ENCODE measurements around the gene RAB20. TPM values are rescaled to one million over a fixed set of nuclear protein-coding genes. Genes with fewer than 3 reads are reported as not detected.

RAB20 gene
- total RNA-seq, 4 donors from 2014 or later = 0.77 to 12.4 (median 9.1) TPM

DNA sequence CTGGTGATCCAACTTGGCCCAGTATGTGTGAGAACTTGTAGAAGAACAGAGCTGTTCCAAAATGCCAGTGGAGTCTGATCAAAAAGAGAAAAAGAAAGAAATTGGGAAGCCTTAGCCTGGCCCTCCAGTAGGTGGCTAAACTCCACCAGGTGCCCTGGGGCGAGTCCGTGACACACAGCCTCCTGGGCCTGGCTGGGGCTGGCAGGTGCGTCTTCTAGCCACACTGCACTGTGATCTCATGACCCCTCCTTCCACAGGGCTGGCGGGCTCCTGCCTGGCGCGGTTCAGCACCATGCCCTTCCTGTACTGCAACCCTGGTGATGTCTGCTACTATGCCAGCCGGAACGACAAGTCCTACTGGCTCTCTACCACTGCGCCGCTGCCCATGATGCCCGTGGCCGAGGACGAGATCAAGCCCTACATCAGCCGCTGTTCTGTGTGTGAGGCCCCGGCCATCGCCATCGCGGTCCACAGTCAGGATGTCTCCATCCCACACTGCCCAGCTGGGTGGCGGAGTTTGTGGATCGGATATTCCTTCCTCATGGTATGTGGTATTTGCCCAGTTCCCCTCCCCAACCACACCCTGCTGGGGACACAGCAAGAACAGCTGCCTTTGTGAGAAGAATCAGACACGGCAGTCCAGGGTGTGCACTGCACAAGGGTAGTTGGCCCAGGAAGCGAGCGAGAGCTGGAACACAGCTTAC, 53.7 kb downstream of the RAB20 start:
- TF ChIP-seq, protein P1, sequence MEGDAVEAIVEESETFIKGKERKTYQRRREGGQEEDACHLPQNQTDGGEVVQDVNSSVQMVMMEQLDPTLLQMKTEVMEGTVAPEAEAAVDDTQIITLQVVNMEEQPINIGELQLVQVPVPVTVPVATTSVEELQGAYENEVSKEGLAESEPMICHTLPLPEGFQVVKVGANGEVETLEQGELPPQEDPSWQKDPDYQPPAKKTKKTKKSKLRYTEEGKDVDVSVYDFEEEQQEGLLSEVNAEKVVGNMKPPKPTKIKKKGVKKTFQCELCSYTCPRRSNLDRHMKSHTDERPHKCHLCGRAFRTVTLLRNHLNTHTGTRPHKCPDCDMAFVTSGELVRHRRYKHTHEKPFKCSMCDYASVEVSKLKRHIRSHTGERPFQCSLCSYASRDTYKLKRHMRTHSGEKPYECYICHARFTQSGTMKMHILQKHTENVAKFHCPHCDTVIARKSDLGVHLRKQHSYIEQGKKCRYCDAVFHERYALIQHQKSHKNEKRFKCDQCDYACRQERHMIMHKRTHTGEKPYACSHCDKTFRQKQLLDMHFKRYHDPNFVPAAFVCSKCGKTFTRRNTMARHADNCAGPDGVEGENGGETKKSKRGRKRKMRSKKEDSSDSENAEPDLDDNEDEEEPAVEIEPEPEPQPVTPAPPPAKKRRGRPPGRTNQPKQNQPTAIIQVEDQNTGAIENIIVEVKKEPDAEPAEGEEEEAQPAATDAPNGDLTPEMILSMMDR (IDR thresholded peaks at IDR 0.05) = no peak
- TF ChIP-seq POLR2A (IDR thresholded peaks at IDR 0.05) = no peak
- Histone ChIP-seq H3K9me3 (no peaks in the 10 kb centered on the region), H3K27ac (no peak overlapping the region), H3K36me3 (no peaks in the 10 kb centered on the region), H3K4me1 (peaks cover 0 to 6% of the 10 kb centered on the region in 2 donors), H3K4me3 (no peak overlapping the region), H3K27me3 (no peaks in the 10 kb centered on the region)
- no peak for DNase-seq
- intact Hi-C loops (cut with DNase I; ENCODE audit: low total_unique reads) = no loop called here

DNA sequence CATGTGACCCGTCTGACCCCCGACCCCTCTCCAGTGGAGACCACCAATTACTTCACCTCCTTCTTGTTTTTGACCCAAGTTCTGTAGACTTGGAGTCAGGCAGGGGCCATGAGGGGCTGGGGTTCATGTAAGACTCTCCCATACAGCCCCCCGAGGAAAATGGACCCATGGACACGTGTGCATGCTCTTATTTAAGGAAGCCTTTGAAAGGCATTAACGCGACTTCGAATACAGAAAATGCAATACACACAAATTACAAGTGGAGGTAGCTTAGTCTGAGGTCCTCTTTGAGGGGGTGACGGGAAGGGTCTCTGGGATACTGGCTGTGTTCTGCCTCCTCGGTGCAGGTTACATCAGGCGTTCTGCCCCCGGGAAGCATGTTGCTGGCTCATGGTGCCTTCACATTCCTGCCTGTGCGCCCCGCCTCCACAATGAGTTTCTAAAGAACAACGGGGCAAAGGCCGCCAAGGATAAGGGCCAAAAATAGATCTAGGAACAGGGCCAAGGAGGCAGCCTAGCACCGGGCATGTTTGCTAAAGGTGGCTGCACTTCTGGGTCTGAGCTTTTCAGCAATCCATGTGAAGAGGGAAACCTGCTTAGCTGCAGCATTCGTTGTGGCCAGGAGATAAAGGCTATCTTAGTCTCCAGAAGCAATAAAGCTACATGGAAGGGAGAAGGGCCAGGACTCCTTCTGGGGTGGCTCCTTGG, 54.5 kb downstream of the RAB20 start:
- DNase-seq = peak in 1 of 2 donors; percentile 52
- TF ChIP-seq, protein P1 (IDR thresholded peaks at IDR 0.05) = no peak
- no peak for TF ChIP-seq POLR2A (IDR thresholded peaks at IDR 0.05)
- Histone ChIP-seq H3K36me3 (no peaks in the 10 kb centered on the region), H3K27ac (peak overlapping the region in 1 of 2 donors; percentile 27), H3K27me3 (no peaks in the 10 kb centered on the region), H3K4me1 (peaks cover 0 to 6% of the 10 kb centered on the region in 2 donors), H3K9me3 (no peaks in the 10 kb centered on the region), H3K4me3 (no peak overlapping the region)
- intact Hi-C loops (cut with DNase I; ENCODE audit: low total_unique reads) = no loop called here

DNA sequence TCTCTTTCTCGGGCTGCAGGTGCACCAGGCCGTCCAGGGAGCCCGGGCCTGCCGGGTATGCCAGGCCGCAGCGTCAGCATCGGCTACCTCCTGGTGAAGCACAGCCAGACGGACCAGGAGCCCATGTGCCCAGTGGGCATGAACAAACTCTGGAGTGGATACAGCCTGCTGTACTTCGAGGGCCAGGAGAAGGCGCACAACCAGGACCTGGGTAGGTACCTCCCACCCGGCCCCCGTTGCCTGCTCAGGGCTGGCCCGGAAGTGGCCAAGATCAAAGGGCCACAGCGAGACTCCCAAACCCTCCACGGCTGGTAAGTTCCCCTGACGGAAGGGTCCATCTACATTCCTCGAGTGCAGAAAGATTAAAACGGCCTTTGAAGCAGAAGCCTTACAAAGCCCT, 55.1 kb downstream of the RAB20 start:
- peaks cover 0 to 6% of the 10 kb centered on the region in 2 donors for H3K4me1 ChIP-seq
- H3K27me3 ChIP-seq = no peaks in the 10 kb centered on the region
- intact Hi-C loops (cut with DNase I; ENCODE audit: low total_unique reads) = no loop called here
- DNase-seq = no peak
- H3K36me3 ChIP-seq = no peaks in the 10 kb centered on the region
- H3K9me3 ChIP-seq = no peaks in the 10 kb centered on the region
- H3K27ac ChIP-seq = no peak overlapping the region
- TF ChIP-seq, protein P1 (IDR thresholded peaks at IDR 0.05) = no peak
- no peak for TF ChIP-seq POLR2A (IDR thresholded peaks at IDR 0.05)
- H3K4me3 ChIP-seq = no peak overlapping the region

DNA sequence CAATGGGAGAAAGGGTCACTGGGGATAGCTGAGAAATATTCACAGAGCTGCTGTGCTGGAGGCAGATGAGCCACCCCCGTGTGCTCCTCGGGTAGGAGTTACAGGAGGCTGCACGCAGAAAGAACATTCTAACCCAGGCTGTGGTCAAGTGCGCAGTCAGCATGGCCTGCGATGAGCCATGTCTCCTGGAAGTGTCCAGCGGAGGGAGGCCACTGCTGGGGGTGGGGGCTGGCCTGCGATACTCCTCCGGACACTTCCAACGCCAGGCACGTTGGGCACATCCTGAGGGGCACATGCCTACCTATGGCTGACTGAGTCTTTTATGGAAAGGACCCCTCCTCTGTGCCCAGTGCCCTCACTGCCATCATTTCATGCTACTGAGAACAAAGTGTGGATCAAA, 55.9 kb downstream of the RAB20 start:
- no peak for TF ChIP-seq POLR2A (IDR thresholded peaks at IDR 0.05)
- TF ChIP-seq, protein P1 (IDR thresholded peaks at IDR 0.05) = no peak
- H3K4me3 ChIP-seq = no peak overlapping the region
- intact Hi-C loops (cut with DNase I; ENCODE audit: low total_unique reads) = no loop called here
- no peaks in the 10 kb centered on the region for H3K27me3 ChIP-seq
- no peaks in the 10 kb centered on the region for H3K9me3 ChIP-seq
- no peak overlapping the region for H3K27ac ChIP-seq
- no peak for DNase-seq
- H3K36me3 ChIP-seq = no peaks in the 10 kb centered on the region
- H3K4me1 ChIP-seq = peaks cover 0 to 6% of the 10 kb centered on the region in 2 donors

DNA sequence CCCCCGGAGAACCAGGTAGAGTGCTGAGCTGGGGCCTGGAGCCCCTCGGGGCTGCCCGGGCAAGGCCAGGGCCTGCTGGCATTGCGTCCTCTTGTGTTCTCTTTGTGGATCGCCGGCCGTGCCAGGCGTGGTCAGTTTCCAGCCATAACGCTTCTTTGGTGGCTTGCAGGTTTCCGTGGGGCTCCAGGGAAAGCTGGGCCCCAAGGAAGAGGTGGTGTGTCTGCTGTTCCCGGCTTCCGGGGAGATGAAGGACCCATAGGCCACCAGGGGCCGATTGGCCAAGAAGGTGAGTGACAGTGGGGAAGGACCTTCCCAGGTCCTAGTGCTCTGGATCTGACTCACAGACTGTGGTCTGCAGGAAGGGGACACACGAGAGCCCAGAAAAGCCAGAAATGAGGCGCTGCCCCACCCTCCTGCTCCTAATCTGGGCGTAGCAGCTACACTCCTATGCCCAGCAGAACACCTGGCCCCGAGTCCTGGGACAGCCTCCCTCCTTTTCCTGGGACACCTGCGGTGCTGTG, 57.5 kb downstream of the RAB20 start:
- Histone ChIP-seq H3K27ac (no peak overlapping the region), H3K27me3 (no peaks in the 10 kb centered on the region), H3K4me1 (peaks cover 0 to 6% of the 10 kb centered on the region in 2 donors), H3K9me3 (no peaks in the 10 kb centered on the region), H3K36me3 (no peaks in the 10 kb centered on the region), H3K4me3 (no peak overlapping the region)
- DNase-seq = no peak
- intact Hi-C loops (cut with DNase I; ENCODE audit: low total_unique reads) = no loop called here
- no peak for TF ChIP-seq POLR2A (IDR thresholded peaks at IDR 0.05)
- TF ChIP-seq, protein P1 (IDR thresholded peaks at IDR 0.05) = no peak
